Activated naive CD4-positive, alpha-beta T cell treated with anti-CD3 and anti-CD28 coated beads, Interleukin-2, amount 50 U/mL, for 72 hours (primary cell): ENCODE results near the gene DERL3. TPM values are rescaled to one million over a fixed set of nuclear protein-coding genes. Genes with fewer than 3 reads are reported as not detected.
A peak's percentile ranks its signal among the peaks of the same experiment; 100 is the strongest.

Source experiments
- ATAC-seq, 2 donors: fragments of 150-1000 bp; cut with Tn5 transposase; 2 replicates each; pipeline ENCODE4 v1.10.0; 2021; ENCODE audit warnings: mild to moderate bottlenecking in 2 of 2, moderate library complexity in 2 of 2
- DNase-seq, 2 donors: peaks; one replicate each; pipeline ENCODE4 v3.0.0; 2021 to 2022; ENCODE audit warnings: low spot score in 2 of 2
- H3K27ac Mint-ChIP-seq, 2 donors: one replicate each; pipeline ENCODE4 v1.8.0; 2022; ENCODE audit warnings: mild to moderate bottlenecking in 2 of 2, mixed read lengths in 2 of 2
- H3K36me3 Mint-ChIP-seq, 2 donors: one replicate each; pipeline ENCODE4 v1.8.0; 2022; ENCODE audit warnings: mixed read lengths in 2 of 2
- H3K9me3 Mint-ChIP-seq, 2 donors: one replicate each; pipeline ENCODE4 v1.8.0; 2022; ENCODE audit warnings: mixed read lengths in 2 of 2
- total RNA-seq, 2 donors: library from RNA; stranded (reverse); gene quantifications; one replicate each; pipeline ENCODE4 v1.2.3, GENCODE V29; 2022

The DERL3 gene
- total RNA-seq, 2 donors from 2014 or later, result 5.1 to 7.3 TPM

DNA sequence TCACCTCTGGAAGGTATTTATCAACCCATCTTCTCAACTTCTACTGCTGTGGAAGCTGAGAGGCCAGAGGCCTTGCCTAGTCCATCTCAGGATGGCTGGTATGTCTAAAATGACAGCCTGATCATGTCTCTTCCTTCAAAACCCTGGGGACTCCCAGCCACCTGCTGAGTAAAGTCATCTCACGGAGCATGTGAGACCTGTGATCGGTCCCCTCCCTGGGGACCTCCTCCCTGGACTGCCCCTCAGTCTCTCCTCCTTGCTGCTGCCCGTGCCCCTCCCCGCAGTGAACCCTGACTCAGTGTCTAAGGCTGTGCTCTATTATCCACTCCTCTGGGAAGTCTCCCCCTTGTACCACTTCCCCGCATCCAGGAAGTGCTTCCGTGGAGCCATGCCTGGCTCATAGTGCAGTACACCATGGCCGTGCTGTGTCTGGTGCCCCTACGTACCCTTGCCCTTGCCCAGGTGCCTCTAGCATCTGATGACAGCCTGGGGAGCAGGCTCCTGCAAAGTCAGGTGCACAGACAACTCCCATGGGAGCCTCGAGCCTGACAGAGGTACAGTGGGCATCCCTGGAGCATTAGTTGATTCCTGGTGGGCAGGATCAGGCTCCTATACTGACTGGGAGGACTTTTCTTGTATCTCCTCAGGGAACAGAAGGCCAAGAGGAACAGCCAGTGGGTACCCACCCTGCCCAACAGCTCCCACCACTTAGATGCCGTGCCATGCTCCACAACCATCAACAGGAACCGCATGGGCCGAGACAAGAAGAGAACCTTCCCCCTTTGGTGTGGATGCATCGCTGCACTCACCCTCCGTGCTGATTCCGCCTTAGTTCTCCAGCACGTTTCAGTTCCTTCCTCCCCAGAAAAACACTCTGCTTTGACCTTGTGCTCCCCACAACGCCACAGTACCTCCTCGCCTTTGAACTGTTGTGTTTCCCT, 38.2 kb downstream of the DERL3 start:
- peak overlapping the region; percentile 24 to 59 for H3K27ac Mint-ChIP-seq
- ATAC-seq (no peak), DNase-seq (no peak)
- no peaks in the 10 kb centered on the region for H3K9me3 Mint-ChIP-seq
- H3K36me3 Mint-ChIP-seq, result peaks cover 7 to 26% of the 10 kb centered on the region in 2 donors

DNA sequence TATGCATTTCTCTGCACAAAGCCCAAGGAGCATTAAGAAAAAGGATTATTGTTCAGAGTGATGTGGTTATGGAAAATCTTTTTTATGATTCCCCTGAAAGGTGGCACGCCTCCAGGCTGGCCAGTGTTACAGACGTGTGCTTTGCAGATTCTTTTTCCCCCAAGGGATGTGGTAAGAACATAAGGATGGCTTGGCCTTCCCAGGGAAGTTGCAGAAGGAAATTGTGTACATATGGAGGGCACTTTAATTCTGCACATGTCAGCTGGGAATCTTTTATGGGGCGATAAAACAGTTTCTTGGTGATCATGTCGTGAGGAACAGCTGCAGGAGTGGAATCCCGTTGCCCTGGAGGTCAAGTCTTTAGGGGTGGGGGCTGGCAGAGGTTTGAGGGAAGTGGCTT, 42.3 kb downstream of the DERL3 start:
- ATAC-seq, result no peak
- Mint-ChIP-seq H3K27ac (peak overlapping the region in 1 of 2 donors; percentile 29), H3K9me3 (no peaks in the 10 kb centered on the region), H3K36me3 (peaks cover 4 to 30% of the 10 kb centered on the region in 2 donors)
- no peak for DNase-seq

DNA sequence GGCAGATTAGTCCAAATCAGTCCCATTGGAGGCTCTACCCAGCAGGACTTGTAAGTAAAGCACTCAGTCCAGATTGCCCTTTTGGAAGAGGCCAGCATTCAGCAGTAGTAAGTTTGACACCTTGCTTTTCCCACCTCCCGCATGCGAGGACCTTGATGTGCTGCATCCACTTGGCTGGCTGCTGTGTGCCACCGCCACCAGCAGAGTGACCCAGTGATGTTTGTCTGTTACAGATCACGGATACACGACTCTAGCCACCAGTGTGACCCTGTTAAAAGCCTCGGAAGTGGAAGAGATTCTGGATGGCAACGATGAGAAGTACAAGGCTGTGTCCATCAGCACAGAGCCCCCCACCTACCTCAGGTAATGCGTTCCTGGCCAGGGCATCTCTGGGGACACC, 45.5 kb downstream of the DERL3 start:
- H3K9me3 Mint-ChIP-seq, result no peaks in the 10 kb centered on the region
- ATAC-seq, result no peak
- peaks cover 4 to 17% of the 10 kb centered on the region in 2 donors for H3K36me3 Mint-ChIP-seq
- no peak for DNase-seq
- peak overlapping the region; percentile 15 to 51 for H3K27ac Mint-ChIP-seq

DNA sequence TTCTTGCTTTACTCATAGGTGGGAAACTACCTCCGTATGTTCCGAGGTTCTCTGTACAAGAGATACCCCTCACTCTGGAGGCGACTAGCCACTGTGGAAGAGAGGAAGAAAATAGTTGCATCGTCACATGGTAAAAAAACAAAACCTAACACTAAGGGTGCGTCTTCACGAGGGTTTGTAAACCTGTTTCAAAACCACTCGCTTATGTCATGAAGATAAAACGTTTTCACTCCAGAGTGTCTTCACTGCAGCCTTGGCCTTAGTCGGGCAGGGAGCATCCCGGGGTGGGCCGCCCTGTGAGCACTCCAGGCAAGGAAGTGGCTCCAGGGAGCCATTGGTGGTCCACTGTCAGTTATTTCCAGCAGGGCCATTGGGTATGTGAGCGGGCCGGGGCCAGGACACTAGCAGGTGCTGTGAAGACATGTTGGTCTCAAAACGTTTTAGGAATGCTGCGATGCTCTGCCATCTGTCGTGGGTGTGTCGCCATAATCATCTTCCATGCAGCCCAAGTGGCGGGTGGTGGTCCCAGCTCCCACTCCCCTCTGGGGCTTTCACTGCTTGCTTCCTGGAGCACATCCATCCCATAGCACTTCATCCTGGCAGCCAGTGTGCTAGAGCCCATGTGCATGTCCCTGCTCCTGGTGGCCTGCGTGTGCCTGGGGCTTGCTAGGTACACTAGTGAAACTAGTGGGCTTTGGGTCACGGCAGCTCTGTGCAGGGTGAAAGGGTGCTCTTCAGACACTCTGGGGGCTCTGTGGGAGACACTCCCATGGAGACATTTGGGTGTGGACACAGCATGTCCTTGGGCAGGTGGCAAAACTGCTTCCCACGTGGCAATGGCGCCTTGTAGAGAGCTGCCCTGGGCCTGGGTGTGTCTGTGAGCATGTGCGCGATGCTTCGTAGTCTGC, 46.8 kb downstream of the DERL3 start:
- Mint-ChIP-seq H3K27ac (peak overlapping the region; percentile 24 to 44), H3K9me3 (no peaks in the 10 kb centered on the region), H3K36me3 (peaks cover 4 to 17% of the 10 kb centered on the region in 2 donors)
- ATAC-seq (no peak), DNase-seq (no peak)

DNA sequence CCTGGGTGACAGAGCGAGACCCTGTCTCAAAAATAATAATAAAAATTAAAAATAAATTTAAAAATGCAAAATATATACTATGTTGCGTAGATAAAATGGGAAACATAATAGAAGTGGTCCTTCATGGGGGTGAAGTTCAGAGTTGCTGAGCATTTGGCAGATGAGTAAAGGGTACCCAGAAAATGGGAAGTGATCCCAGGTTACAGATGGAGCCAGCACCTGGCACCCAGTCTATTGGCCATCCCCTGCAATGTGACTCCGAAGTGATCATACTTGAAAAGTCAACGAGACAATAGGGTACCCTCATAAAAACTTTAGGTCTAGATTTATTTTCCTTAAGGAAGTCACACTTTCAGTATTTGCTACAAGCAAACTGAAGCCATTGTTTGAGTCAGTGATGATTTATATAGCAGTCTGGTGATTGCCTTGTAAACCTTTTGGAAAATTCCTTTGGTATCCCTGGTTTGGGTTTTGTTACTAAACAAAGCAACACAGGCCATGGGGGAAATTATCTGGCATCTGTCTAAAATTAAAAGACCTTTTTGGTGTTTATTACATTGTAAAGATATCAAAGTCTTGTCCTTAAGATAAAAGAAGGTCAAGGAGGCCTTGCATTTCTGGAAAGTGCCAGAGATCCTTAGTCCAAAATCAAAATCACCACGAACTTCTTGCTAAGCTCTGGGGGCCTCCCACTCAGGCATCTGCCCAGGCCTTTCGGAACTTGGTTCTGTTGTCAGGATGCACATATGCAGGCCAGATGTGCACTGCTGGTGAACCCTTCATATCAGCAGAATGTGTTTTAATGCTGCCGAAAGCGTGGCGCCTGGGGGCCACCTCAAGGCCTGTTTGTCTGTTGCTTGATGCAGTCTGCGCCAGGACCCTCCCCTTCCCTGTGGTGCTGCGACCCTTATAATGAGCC, 47.7 kb downstream of the DERL3 start:
- DNase-seq (no peak), ATAC-seq (no peak)
- peaks cover 4 to 10% of the 10 kb centered on the region in 2 donors for H3K36me3 Mint-ChIP-seq
- H3K9me3 Mint-ChIP-seq, result no peaks in the 10 kb centered on the region
- no peak overlapping the region for H3K27ac Mint-ChIP-seq

DNA sequence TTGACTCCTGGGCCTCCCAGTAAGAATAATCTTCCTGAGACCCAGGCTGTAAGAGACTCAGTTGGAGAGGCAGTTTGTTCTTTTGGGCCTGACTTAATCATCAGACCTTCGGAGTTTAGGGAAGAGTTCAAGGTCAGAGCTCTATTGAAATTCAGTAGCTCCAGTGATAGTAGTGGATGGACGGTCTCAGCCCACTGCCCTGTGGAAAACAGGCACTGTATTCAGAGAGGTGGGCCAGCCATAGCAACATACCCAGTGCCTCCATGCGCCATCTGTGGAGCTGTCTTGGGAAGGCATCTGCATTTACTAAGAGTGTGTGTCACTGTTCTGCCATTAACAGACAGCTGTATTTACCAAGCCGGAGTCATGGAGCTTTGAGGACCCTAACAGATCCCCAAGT, 49.2 kb downstream of the DERL3 start:
- DNase-seq, result no peak
- Mint-ChIP-seq H3K9me3 (no peaks in the 10 kb centered on the region), H3K27ac (no peak overlapping the region), H3K36me3 (peaks cover 4 to 8% of the 10 kb centered on the region in 2 donors)
- no peak for ATAC-seq

DNA sequence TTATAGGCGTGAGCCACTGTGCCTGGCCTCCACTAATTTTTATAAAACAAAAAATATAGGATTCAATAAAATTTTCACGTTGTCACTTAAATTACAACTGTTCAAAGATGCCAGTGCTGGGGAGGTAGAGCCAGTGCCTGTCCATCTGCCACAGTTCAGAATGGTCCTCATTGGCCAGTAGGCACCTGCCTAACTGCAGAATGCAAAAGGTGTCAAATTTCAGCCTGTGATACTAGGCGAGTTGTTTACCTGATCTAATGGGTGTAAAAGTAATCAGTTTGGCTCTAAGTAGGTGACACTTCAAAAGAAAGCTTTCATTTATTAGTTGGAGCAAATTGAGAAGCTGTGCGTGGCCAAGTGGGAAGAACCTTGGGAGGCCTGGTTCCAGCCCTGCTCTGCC, 49.7 kb downstream of the DERL3 start:
- no peak for DNase-seq
- ATAC-seq, result no peak
- no peaks in the 10 kb centered on the region for H3K9me3 Mint-ChIP-seq
- peak overlapping the region in 1 of 2 donors; percentile 82 for H3K27ac Mint-ChIP-seq
- H3K36me3 Mint-ChIP-seq, result peaks cover 4 to 8% of the 10 kb centered on the region in 2 donors

DNA sequence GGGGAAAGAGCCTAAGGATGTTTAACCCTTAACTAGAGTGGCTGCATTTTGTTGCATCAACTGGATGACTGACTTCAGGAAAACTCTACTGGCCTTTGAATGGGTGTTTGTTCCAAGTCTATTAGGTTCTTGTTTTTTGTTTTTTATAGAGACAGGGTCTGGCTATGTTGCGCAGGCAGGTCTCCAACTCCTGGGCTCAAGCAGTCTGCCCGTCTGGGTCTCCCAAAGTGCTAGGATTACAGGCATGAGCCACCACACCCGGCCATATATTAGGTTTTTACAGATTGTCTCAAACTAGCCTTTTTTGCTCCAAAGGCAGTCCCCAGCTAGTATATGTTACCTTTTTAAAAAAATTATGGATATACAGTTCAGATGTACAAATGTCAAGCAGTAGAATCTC, 50.9 kb downstream of the DERL3 start:
- H3K27ac Mint-ChIP-seq, result peak overlapping the region; percentile 86 to 94
- no peaks in the 10 kb centered on the region for H3K9me3 Mint-ChIP-seq
- DNase-seq (no peak), ATAC-seq (no peak)
- peaks cover 0 to 1% of the 10 kb centered on the region in 2 donors for H3K36me3 Mint-ChIP-seq

DNA sequence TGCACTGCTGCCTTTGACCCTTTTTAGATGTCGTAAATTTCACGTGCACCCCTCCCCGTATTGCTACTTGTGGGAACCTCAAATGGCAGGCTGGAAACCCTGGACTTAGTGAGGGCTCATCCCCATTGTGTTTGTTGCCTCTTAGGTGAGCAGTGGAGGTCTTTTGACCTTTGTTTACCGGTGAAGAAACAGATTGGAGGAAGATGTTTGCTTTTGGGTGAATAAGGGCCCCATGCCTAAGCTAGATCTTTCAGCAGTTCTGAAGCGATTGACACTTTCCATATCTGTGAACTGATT, 51.3 kb downstream of the DERL3 start:
- no peaks in the 10 kb centered on the region for H3K36me3 Mint-ChIP-seq
- DNase-seq (no peak), ATAC-seq (peak in 1 of 2 donors; percentile 35)
- no peaks in the 10 kb centered on the region for H3K9me3 Mint-ChIP-seq
- peak overlapping the region; percentile 86 to 94 for H3K27ac Mint-ChIP-seq

DNA sequence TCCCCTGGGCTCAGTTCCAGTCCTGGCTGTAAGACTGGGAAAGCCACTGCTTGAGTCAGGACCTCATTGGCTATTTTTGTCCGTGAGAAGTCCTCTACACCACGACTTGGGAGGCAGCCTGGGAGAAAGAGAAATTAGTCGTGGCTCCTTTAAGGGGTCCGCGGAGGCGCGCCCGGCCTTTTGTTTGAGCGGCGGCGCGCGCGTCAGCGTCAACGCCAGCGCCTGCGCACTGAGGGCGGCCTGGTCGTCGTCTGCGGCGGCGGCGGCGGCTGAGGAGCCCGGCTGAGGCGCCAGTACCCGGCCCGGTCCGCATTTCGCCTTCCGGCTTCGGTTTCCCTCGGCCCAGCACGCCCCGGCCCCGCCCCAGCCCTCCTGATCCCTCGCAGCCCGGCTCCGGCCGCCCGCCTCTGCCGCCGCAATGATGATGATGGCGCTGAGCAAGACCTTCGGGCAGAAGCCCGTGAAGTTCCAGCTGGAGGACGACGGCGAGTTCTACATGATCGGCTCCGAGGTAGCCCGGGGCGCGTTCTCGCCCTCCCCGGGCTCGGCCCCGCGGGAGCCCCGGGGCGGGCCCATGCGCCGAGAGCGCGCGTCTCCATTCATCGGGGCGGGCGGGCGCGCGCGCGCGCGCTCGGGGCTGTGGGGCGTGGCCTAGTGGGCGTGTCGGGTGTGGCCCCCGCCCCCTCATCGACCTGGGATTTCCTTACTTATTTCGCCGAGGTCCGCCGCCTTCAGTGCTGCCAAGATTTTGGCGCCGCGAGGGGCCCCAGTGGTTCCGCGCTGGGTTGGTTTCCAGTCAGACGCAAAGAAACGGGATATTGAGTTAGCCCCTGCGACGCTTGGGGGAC, 51.8 kb downstream of the DERL3 start, which contains the start of gene SMARCB1:
Gene SMARCB1, plus strand, starts transcription at position 215 of the 848 bp plus-strand sequence. Its CDS starts 204 bp downstream, at position 419.
- H3K27ac Mint-ChIP-seq, result peak within 1 kb of the TSS; percentile 94 to 98
- no peaks in the 10 kb centered on the region for H3K36me3 Mint-ChIP-seq
- H3K9me3 Mint-ChIP-seq, result no peaks in the 10 kb centered on the region
- DNase-seq, result peak; percentile 86
- peak; percentile 84 to 86 for ATAC-seq

DNA sequence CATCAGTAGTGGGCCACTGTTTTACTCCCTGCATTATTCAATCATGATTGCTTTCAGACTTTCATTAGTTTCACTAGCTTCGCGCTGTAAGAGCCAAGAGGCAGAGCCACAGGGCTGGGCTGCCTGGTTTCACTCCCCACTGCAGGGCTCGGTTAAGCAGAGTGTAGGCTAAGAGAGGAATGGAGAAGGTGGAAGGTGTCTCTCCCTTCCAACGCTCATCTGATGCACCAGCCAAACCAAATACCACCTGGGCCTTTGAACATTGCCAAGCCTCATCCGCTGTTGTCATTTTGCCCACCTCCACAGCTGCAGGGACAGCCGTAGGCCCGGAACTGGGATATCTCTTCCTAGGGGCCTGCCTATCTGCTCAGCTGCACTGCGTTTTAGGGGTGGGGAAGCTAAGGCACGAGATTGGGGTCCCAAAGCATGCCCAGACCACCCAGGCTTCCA, 52.5 kb downstream of the DERL3 start:
- H3K27ac Mint-ChIP-seq, result peak overlapping the region; percentile 94 to 98
- ATAC-seq (peak; percentile 7 to 40), DNase-seq (peak in 1 of 2 donors; percentile 64)
- H3K36me3 Mint-ChIP-seq, result no peaks in the 10 kb centered on the region
- no peaks in the 10 kb centered on the region for H3K9me3 Mint-ChIP-seq

Other genes with a start within 250 kb of the DERL3 start
- gene DRICH1, start 206.7 kb downstream of the DERL3 start, total RNA-seq, result under 1 TPM; 0.19 to 0.46 TPM
- 10 to 100 TPM in 1 of 2 donors, 1 to 10 TPM in 1; 3.0 to 49.7 TPM for gene RGL4, start 148.0 kb downstream of the DERL3 start, total RNA-seq
- gene ZNF70, start 87.9 kb downstream of the DERL3 start, total RNA-seq, result 1 to 10 TPM in 1 of 2 donors, under 1 TPM in 1; 0.32 to 2.0 TPM
- under 1 TPM; 0.52 to 0.60 TPM for gene VPREB3, start 84.6 kb downstream of the DERL3 start, total RNA-seq
- gene C22orf15, start 76.0 kb downstream of the DERL3 start, total RNA-seq, result 1 to 10 TPM in 1 of 2 donors, not detected in 1; 1.8 TPM
- gene CHCHD10, start 71.0 kb downstream of the DERL3 start, total RNA-seq, result 100 to 1,000 TPM; 105 to 118 TPM
- gene MMP11, start 66.2 kb downstream of the DERL3 start, total RNA-seq, result under 1 TPM; 0.23 to 0.32 TPM
- 10 to 100 TPM; 51.9 to 72.7 TPM for gene SMARCB1, start 52.0 kb downstream of the DERL3 start, total RNA-seq
- 1 to 10 TPM; 6.3 to 8.1 TPM for gene SLC2A11, start 18.9 kb upstream of the DERL3 start, total RNA-seq
- 1,000 to 10,000 TPM in 1 of 2 donors, 100 to 1,000 TPM in 1; 919 to 1,364 TPM for gene MIF, start 55.4 kb upstream of the DERL3 start, total RNA-seq
- gene GSTT2B, start 122.2 kb upstream of the DERL3 start, total RNA-seq, result under 1 TPM in 1 of 2 donors, not detected in 1; 0.39 TPM
- gene DDTL, start 127.9 kb upstream of the DERL3 start, total RNA-seq, result 1 to 10 TPM; 1.9 to 2.8 TPM
- 100 to 1,000 TPM; 144 to 145 TPM for gene DDT, start 135.4 kb upstream of the DERL3 start, total RNA-seq
- gene GSTT2, start 141.1 kb upstream of the DERL3 start, total RNA-seq, result under 1 TPM in 1 of 2 donors, not detected in 1; 0.75 TPM
- gene GSTT4, start 166.4 kb upstream of the DERL3 start, total RNA-seq, result not detected
- gene CABIN1, start 172.3 kb upstream of the DERL3 start, total RNA-seq, result 100 to 1,000 TPM in 1 of 2 donors, 10 to 100 TPM in 1; 70.2 to 125 TPM